Astrocyte of the spinal cord (primary cell): ENCODE measurements around the gene CFD.
"Not testable (repeated sequence)": the region's sequence is repeated elsewhere in the genome, so short reads cannot be mapped to it uniquely, and the experiment has no call there.

Experiments used
- DNase-seq: peaks from one replicate; pipeline ENCODE4 v3.0.0; 2011; ENCODE audit warnings: low read depth, low spot score
- H3K4me3 ChIP-seq: 2 replicates; pipeline ENCODE4 v1.5.1; 2011; ENCODE audit warnings: low read depth, mild to moderate bottlenecking, low read length, moderate library complexity
- in situ Hi-C: cut with HindIII; loops from 2 replicates; pipeline ENCODE4 v1.10.0; 2017; ENCODE audit warnings: low sequenced_read_pairs
- TF ChIP-seq, protein P1 (sequence below): IDR thresholded peaks from 2 replicates; pipeline ENCODE4 v1.5.1; 2012; ENCODE audit warnings: low read depth, mild to moderate bottlenecking, low read length, inconsistent platforms

The CFD gene

DNA sequence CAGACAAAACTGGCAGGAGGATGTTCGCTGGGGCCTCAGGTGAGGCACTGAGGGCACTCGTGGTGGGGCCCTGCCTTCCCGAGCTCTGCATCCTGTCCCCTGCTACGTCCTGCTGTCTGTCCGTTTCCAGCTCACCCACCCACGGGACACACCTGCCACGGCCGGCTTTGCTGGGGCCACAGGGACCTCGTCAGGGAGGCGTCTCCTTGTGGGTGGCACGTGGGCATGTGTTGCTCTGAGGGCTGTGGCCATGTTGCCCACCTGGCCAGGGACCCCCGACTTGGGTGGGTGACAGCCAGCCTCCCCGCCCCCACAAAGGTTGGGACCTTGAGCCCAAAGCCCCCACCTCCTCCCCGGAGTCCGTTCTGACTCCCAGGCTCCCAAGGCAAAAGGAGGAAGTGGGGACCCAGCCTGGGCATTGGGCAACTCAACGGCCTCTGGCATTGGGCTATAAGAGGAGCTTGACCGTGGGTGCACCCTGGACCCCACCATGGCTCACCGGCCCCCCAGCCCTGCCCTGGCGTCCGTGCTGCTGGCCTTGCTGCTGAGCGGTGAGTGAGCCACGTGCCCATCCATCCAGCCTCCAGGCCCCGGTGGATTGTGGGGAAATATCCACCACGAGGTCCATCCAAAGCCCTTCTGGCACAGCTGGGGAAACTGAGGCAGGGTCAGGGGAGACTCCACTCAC lies 18.8 kb upstream of the CFD start, which contains the start of gene PRTN3:
Gene PRTN3, plus strand, starts transcription at position 481 of the 688 bp plus-strand sequence. Its CDS starts 10 bp downstream, at position 491.
- no peak for DNase-seq
- TF ChIP-seq, protein P1, sequence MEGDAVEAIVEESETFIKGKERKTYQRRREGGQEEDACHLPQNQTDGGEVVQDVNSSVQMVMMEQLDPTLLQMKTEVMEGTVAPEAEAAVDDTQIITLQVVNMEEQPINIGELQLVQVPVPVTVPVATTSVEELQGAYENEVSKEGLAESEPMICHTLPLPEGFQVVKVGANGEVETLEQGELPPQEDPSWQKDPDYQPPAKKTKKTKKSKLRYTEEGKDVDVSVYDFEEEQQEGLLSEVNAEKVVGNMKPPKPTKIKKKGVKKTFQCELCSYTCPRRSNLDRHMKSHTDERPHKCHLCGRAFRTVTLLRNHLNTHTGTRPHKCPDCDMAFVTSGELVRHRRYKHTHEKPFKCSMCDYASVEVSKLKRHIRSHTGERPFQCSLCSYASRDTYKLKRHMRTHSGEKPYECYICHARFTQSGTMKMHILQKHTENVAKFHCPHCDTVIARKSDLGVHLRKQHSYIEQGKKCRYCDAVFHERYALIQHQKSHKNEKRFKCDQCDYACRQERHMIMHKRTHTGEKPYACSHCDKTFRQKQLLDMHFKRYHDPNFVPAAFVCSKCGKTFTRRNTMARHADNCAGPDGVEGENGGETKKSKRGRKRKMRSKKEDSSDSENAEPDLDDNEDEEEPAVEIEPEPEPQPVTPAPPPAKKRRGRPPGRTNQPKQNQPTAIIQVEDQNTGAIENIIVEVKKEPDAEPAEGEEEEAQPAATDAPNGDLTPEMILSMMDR = no peak
- H3K4me3 ChIP-seq = no peak within 1 kb of the TSS
- in situ Hi-C loops = no loop called here

DNA sequence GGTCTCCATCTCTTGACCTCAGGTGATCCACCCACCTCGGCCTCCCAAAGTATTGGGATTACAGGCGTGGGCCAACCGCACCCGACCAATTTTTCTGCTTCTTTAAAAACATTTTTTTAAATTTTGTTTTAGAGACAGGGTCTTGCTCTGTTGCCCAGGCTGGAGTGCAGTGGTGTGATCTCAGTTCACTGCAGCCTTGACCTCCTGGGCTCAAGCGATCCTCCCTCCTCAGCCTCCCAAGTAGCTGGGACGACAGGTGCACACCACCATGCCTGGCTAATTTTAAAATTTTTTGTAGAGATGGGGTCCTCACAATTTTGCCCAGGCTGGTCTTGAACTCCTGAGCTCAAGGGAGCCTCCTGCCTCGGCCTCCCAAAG lies 16.7 kb upstream of the CFD start:
- DNase-seq, H3K4me3 ChIP-seq: not testable (repeated sequence)

DNA sequence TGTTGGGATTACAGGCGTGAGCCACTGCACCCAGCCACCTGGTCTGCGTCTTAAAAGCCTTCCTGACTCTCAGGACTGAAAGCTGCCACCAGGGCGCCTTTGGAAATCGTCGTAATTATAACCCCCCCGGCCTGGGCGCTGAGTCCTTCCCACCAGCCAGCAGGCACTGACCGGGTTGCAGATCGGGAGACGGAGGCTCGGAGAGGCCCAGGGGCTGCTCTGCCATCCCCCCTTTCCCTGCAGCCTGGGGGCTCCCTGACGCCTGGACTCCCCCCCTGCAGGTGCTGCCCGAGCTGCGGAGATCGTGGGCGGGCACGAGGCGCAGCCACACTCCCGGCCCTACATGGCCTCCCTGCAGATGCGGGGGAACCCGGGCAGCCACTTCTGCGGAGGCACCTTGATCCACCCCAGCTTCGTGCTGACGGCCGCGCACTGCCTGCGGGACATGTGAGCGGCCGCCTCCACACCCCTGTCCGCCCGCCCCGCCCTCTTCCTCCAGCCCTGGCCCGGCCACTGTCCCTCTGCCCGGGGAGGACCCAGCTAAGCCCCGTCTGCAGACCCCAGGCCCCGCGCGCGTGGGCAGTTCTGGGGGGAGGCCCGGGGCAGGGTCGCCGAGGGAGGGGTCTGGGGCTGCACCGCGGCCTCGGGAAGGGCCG lies 16.2 kb upstream of the CFD start:
- in situ Hi-C loops = no loop called here
- DNase-seq = no peak
- H3K4me3 ChIP-seq = no peak overlapping the region
- TF ChIP-seq, protein P1 = no peak

More for the DNA sequence above, 16.7 kb upstream of the CFD start:
- in situ Hi-C loops = not testable (repeated sequence)

DNA sequence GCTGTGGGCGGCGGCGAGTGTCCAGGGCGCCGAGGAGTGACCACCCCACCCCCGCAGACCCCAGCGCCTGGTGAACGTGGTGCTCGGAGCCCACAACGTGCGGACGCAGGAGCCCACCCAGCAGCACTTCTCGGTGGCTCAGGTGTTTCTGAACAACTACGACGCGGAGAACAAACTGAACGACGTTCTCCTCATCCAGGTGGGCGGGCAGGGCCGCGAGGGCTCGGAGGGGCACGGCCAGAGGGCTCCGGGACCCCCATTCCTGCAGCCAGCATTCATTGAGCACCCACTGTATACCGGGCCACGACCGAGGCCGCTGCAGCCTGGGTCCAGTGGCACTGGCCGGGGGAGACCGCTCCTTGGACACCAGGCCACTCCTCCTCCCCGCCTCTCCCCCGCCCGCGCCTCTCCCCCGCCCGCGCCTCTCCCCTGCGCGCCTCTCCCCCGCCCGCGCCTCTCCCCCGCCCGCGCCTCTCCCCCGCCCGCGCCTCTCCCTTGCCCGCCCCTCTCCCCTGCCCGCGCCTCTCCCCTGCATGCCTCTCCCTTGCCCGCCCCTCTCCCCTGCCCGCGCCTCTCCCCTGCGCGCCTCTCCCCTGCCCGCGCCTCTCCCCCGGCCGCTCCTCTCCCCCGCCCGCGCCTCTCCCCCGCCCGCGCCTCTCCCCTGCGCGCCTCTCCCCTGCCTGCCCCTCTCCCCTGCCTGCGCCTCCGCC lies 15.5 kb upstream of the CFD start:
- no peak for DNase-seq
- no peak overlapping the region for H3K4me3 ChIP-seq
- in situ Hi-C loops = no loop called here
- TF ChIP-seq, protein P1 = no peak

DNA sequence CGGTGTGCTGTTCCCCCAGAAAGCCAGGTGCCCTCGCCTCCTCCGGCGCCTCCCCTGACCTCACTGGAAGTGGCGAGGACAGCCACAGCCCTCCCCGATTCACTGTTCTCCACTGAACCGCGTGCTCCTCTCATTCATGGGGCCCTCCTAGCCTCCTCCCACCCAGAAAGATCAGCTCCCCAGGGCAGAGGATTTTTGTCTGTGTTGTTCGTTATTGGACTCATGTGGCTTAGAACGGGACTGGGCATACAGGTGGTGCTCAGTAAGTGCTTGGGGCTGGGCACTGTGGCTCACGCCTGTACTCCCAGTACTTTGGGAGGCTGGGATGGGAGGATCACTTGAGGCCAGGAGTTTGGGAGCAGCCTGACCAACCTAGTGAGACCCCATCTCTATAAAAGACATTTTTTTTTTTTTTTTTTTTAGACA lies 14.9 kb upstream of the CFD start:
- in situ Hi-C loops = no loop called here
- no peak for DNase-seq

DNA sequence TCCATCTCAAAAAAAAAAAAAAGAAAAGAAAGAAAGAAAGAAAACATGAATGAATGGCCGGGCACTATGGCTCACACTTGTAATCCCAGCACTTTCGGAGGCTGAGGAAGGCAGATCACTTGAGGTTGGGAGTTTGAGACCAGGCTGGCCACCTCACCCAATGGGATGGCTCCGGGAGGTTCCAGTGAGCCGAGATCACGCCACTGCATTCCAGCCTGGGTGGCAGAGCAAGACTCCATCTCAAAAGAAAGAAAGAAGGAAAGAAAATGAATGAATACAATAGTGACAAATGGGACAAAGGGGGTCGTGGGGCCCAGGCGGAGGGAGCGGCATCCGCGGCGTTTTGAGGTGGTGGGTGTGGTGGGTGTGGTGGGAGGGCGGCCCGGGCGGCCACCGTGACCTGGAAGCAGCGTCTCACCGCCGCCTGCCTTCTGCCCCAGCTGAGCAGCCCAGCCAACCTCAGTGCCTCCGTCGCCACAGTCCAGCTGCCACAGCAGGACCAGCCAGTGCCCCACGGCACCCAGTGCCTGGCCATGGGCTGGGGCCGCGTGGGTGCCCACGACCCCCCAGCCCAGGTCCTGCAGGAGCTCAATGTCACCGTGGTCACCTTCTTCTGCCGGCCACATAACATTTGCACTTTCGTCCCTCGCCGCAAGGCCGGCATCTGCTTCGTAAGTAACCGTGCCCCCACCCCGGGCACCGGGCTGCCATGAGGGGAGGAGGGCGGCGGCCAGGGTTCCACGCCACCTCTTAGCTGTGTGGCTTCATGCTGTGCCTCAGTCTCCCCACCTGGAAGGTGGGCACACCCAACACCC lies 13.6 kb upstream of the CFD start:
- no peak overlapping the region for H3K4me3 ChIP-seq
- TF ChIP-seq, protein P1 = no peak
- in situ Hi-C loops = no loop called here
- no peak for DNase-seq

More for the DNA sequence above, 14.9 kb upstream of the CFD start:
- TF ChIP-seq, protein P1 = no peak
- H3K4me3 ChIP-seq = no peak overlapping the region
